K562 (cell line): ENCODE data around the gene MAPK13. TPM values are rescaled to one million over a fixed set of nuclear protein-coding genes. Genes with fewer than 3 reads are reported as not detected.

Source experiments
- ARID1B ChIP-seq: fragments of 450-650 bp; IDR thresholded peaks from 2 replicates; pipeline ENCODE4 v1.6.1; 2016; ENCODE audit warnings: antibody characterized with exemption, mild to moderate bottlenecking, inconsistent platforms
- ARNT ChIP-seq, 2 experiments: fragments of 450-650 bp; IDR thresholded peaks; 2 replicates each; pipeline ENCODE4 v1.6.1; 2016; ENCODE audit warnings: mild to moderate bottlenecking in 1 of 2
- ASH1L ChIP-seq: fragments of 450-650 bp; IDR thresholded peaks from 2 replicates; pipeline ENCODE4 v1.6.1; 2018; ENCODE audit warnings: borderline replicate concordance, mild to moderate bottlenecking, low read depth; ENCODE audit not compliant: partially characterized antibody
- CBFA2T2 ChIP-seq: fragments of 450-650 bp; conservative IDR thresholded peaks from 2 replicates; pipeline ENCODE4 v1.6.1; 2017; ENCODE audit warnings: mild to moderate bottlenecking
- CEBPG ChIP-seq, 3 experiments: fragments of 200-800 bp in 1 of 3; sonication (Bioruptor generic) in 1 of 3; sonication (generic) in 1 of 3; formaldehyde crosslinking in 1 of 3; IDR thresholded peaks in 2 of 3; conservative IDR thresholded peaks in 1 of 3; 2 replicates each; pipeline versions ENCODE4 v1.6.1 to v1.8.0; 2016 to 2022; ENCODE audit warnings: missing compliant biosample characterization in 2 of 3, missing genetic modification characterization in 2 of 3, mild to moderate bottlenecking in 1 of 3, missing genetic modification reagents in 1 of 3
- CHCHD3 ChIP-seq: fragments of 250-450 bp; sonication (Bioruptor Pico); IDR thresholded peaks from 2 replicates; pipeline ENCODE4 v2.1.2; 2022; ENCODE audit warnings: mild to moderate bottlenecking
- CHD2 ChIP-seq: IDR thresholded peaks from 2 replicates; pipeline ENCODE4 v1.6.1; 2011; ENCODE audit warnings: low read depth, low read length
- DNMT1 ChIP-seq: fragments of 450-650 bp; IDR thresholded peaks from 2 replicates; pipeline ENCODE4 v1.6.1; 2016; ENCODE audit warnings: antibody characterized with exemption, mild to moderate bottlenecking
- ETS2 ChIP-seq: IDR thresholded peaks from 2 replicates; pipeline ENCODE4 v1.6.1; 2016; ENCODE audit warnings: borderline replicate concordance, missing genetic modification characterization, mild to moderate bottlenecking, moderate library complexity, missing compliant biosample characterization; ENCODE audit not compliant: poor library complexity, severe bottlenecking
- HIVEP1 ChIP-seq: fragments of 250-450 bp; sonication (Bioruptor Pico); IDR thresholded peaks from 2 replicates; pipeline ENCODE4 v1.4.0; 2020; ENCODE audit warnings: mild to moderate bottlenecking
- HLTF ChIP-seq: fragments of 450-650 bp; IDR thresholded peaks from 2 replicates; pipeline ENCODE4 v1.6.1; 2016
- ILF3 ChIP-seq: fragments of 450-650 bp; IDR thresholded peaks from 2 replicates; pipeline ENCODE4 v1.6.1; 2018; ENCODE audit warnings: antibody characterized with exemption, mild to moderate bottlenecking, moderate library complexity, borderline replicate concordance
- IRF2 ChIP-seq: sonication (generic); formaldehyde crosslinking; IDR thresholded peaks from 2 replicates; pipeline ENCODE4 v1.8.1; 2022; ENCODE audit warnings: mild to moderate bottlenecking, missing genetic modification reagents
- KHSRP ChIP-seq: fragments of 450-650 bp; IDR thresholded peaks from 2 replicates; pipeline ENCODE4 v1.6.1; 2017
- MCM3 ChIP-seq: fragments of 450-650 bp; IDR thresholded peaks from 2 replicates; pipeline ENCODE4 v1.6.1; 2016
- MTF1 ChIP-seq: fragments of 250-450 bp; sonication (Bioruptor Pico); IDR thresholded peaks from 2 replicates; pipeline ENCODE4 v1.9.0; 2021; ENCODE audit warnings: moderate library complexity, mild to moderate bottlenecking, inconsistent platforms, borderline replicate concordance
- MXI1 ChIP-seq: IDR thresholded peaks from 2 replicates; pipeline ENCODE4 v1.6.1; 2011; ENCODE audit warnings: low read depth, mild to moderate bottlenecking, improper control_type of control experiment, low read length
- NRF1 ChIP-seq, 2 experiments: fragments of 450-650 bp; IDR thresholded peaks in 1 of 2; conservative IDR thresholded peaks in 1 of 2; 2 replicates each; pipeline ENCODE4 v1.6.1; 2014; ENCODE audit warnings: mild to moderate bottlenecking in 2 of 2
- RBM22 ChIP-seq: fragments of 200-400 bp; formaldehyde crosslinking; IDR thresholded peaks from 2 replicates; pipeline ENCODE4 v1.6.1; 2018; ENCODE audit warnings: low read length, low read depth; ENCODE audit not compliant: poor library complexity, severe bottlenecking
- RNF219 ChIP-seq: fragments of 250-450 bp; sonication (Bioruptor Pico); IDR thresholded peaks from 2 replicates; pipeline ENCODE4 v1.5.0; 2022; ENCODE audit warnings: mild to moderate bottlenecking
- USF2 ChIP-seq: sonication (generic); formaldehyde crosslinking; IDR thresholded peaks from 2 replicates; pipeline ENCODE4 v1.5.0; 2020; ENCODE audit warnings: missing genetic modification reagents
- ZNF133 ChIP-seq: fragments of 250-450 bp; sonication (Bioruptor Pico); IDR thresholded peaks from 2 replicates; pipeline ENCODE4 v1.4.0; 2020; ENCODE audit warnings: mild to moderate bottlenecking
- polyA plus RNA-seq, 8 experiments: library from polyadenylated mRNA; depleted of rRNA in 4 of 8; stranded (reverse) in 5 of 8; unstranded in 3 of 8; fragments of >200 nt; fragmentation: Nextera tagmentation in 2 of 8; fragmentation: Illumina TruSeq in 1 of 8; extraction: Ambion mirVana in 2 of 8; extraction: Trizol in 1 of 8; gene quantifications; 2 replicates each; pipeline versions ENCODE4 v1.2.1 to v1.2.3, GENCODE V29; 2011 to 2014; ENCODE audit warnings: inconsistent platforms in 1 of 8, missing spikeins in 1 of 8
- total RNA-seq, 7 experiments: library from RNA; depleted of rRNA in 6 of 7; stranded (reverse); fragments of >200 nt in 6 of 7; fragmentation: Illumina TruSeq in 2 of 7; extraction: Trizol in 2 of 7; gene quantifications; 2 replicates each; pipeline versions ENCODE4 v1.2.1 to v1.2.3, GENCODE V29; 2011 to 2021; ENCODE audit warnings: low replicate concordance in 1 of 7
- TF ChIP-seq, protein P1 (sequence below), 2 experiments: fragments of 200-800 bp in 1 of 2; sonication (Bioruptor generic) in 1 of 2; sonication (generic) in 1 of 2; formaldehyde crosslinking in 1 of 2; IDR thresholded peaks in 1 of 2; conservative IDR thresholded peaks in 1 of 2; 2 replicates each; pipeline versions ENCODE4 v1.5.0 to v1.6.1; 2016 to 2020; ENCODE audit warnings: missing compliant biosample characterization in 1 of 2, missing genetic modification characterization in 1 of 2, missing genetic modification reagents in 1 of 2

The MAPK13 gene
- total and polyA plus RNA-seq, 9 of the 15 experiments (the other 6 are each of a cell fraction or from before 2014, with no cell fraction given): 0.03 to 2.3 (median 0.48) TPM; not detected in 1

DNA sequence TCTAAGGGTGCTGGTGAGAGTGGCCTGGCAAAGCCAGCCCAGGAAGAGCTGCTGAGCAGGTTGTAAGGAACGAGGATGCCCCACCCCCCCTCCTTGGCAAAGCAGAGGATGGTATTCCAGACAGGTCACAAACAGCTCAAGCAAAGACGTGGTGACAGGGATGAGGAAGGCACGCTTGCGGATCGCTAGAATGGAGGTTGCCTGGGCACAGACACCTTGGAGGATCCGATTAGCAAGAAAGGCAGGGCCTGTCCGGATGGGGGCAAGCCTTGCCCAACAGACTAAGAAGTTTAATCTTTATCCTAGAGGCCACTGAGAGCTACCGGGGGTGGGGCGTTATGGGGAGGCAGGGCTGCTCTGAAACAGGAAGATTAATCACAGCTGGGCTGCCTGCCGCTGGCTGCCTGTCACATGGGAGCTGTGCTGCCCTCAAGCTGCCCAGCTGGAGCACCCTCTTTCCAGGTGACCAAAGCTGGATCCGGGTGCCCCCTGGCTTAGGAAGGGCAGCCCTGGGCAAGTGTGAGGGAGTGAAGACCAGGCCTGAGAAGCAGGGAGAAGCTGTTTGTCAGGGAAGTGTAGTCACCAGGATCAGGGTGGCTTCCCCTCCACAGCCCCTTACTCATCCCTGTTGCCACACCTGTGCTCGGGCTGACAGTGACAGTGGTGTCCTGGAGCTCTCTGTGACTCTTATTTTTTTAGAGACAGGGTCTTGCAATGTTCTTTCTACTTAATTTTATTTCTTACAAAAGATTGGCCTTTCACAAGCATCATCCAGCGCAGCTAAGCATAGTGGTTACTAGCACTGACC, 9.1 kb upstream of the MAPK13 start (continued):
- TF ChIP-seq MCM3 (no peak), ARNT (IDR thresholded peaks at IDR 0.05) (no peak), ILF3 (no peak), CBFA2T2 (peak; percentile 53; the same call in 1 of the 2 replicates), MXI1 (no peak), HLTF (no peak), HIVEP1 (no peak), ARID1B (peak; percentile 35; the same call in 1 of the 2 replicates), RBM22 (no peak), CHD2 (no peak), NRF1 (conservative IDR thresholded peaks at IDR 0.05 in 1 of 2, IDR thresholded peaks at IDR 0.05 in 1 of 2) (0 out of 4 replicates have a peak, but pooled peaks of 1 of the 2 experiments have one; percentile 13), IRF2 (CRISPR knock-in tag) (no peak), KHSRP (no peak), ASH1L (no peak), DNMT1 (no peak), RNF219 (no peak), ETS2 (tag) (no peak), ZNF133 (no peak), CEBPG (CRISPR knock-in tag; IDR thresholded peaks at IDR 0.05) (0 out of 2 replicates have a peak, but pooled peaks have one; percentile 18), CEBPG (tag; conservative IDR thresholded peaks at IDR 0.05 in 1 of 2, IDR thresholded peaks at IDR 0.05 in 1 of 2) (no peak), USF2 (no peak), MTF1 (CRISPR knock-in tag) (no peak), CHCHD3 (CRISPR knock-in tag) (no peak)
- TF ChIP-seq, protein P1, sequence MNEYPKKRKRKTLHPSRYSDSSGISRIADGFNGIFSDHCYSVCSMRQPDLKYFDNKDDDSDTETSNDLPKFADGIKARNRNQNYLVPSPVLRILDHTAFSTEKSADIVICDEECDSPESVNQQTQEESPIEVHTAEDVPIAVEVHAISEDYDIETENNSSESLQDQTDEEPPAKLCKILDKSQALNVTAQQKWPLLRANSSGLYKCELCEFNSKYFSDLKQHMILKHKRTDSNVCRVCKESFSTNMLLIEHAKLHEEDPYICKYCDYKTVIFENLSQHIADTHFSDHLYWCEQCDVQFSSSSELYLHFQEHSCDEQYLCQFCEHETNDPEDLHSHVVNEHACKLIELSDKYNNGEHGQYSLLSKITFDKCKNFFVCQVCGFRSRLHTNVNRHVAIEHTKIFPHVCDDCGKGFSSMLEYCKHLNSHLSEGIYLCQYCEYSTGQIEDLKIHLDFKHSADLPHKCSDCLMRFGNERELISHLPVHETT (CRISPR knock-in tag; conservative IDR thresholded peaks at IDR 0.05 in 1 of 2, IDR thresholded peaks at IDR 0.05 in 1 of 2): no peak
